HPDE6-E6E7 (cell line): ENCODE measurements around the gene GMEB1.

Source experiments
- DNase-seq: peaks from one replicate; pipeline ENCODE4 v3.0.0; 2011; ENCODE audit warnings: missing footprints; ENCODE audit errors: extremely low spot score

The GMEB1 gene

DNA sequence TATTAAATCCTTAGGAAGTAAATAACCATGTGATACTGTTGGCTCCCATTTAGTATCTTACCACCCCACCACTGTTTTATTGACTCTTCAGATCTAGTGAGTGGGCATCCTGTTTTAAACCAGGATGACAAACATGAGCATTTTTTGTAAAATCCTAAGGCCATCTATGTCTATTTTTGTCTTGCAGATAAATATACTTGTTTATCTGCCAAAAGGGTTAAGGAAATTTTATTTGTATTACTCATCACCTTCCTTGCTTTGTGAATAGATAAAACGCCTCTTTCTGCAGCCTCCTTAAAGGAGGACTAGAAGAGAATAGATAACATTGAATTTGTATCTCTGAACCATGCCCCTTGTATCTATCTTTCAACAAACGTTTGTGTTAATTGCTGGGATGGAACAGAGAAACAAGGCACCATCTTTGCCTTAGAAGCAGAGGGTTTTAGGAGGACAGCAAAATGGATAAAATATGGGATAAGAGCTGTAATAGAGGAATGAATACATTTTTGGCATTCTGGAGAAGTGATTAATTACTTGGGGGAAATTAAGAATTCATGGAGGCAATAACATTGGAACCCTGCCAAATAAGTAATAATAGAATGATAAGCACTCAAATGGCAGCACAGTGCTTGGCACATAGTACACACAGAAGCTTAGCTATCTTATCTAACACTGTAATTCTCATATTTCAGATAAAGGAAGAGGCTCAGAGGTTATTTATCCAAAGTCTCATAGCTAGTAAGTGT is 82.9 kb downstream of the GMEB1 start:
- no peak for DNase-seq

DNA sequence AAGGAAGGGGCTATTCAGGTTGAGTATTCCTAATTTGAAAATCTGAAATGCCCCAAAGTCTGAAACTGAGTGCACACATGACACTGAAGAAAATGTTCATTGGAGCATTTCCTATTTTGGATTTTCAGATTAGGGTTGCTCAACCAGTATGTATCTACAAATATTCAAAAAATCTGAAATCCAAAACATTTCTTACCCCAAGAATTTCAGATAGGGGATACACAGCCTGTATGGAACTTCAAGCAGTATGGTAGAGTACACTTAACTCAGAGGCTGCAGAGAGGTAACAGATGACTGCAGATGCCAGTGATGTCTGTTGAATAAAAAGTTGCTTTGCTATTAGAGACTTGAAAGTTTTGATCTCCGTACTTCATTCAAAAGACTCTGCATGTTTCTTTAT is 87.1 kb downstream of the GMEB1 start:
- DNase-seq = no peak

DNA sequence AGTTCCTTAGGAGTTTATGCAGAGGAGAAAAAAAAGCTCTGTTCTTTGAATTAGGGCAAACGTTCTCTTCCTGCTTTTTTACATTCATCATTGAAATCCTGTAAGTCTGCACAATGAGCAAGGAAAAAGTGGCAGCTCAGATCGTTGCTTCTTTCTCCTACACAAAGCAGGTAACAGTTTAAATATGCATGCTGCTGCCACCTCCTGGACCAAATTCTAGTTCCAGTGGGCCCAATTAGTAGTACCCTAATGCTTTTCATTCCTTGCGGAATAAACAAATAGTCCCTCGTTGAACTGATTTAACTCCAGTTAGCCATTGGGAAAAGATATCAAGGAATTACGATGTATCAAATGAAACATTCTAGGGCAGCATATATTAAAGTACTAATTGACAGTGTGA is 88.3 kb downstream of the GMEB1 start:
- no peak for DNase-seq

DNA sequence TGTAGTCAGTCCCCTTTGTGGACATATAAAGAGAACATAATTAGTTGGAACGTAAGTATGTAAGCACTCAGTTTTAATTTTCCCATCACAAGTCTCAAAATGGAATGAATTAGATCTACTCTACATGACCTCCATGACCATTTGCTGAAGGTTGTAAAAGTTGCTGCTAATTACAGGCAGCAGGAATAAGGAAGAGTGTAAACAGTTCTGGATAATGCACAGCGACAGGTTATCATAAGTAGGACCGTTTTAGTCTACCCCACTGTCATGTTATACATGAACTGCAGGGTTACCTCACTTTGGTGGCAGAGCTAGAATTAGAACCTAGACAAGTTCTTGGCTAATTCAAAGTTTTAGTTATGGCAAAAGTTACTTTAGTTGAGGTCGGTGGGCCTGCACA is 89.8 kb downstream of the GMEB1 start:
- no peak for DNase-seq

DNA sequence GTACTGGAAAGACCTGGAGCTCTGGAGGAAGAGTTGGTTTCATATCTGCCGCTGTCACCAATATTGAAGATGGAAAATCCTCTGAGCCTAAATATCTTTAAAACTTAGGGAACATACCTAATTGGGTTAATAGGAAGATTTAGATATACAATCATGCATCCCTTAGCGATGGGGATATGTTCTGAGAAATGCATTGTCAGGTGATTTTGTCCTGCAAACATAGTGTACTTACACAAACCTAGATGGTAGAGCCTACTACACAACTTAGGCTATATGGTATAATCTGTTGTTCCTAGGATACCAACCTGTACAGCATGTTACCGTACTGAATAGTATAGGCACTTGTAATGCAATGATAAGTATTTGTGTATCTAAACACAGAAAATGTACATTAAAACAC is 90.7 kb downstream of the GMEB1 start:
- no peak for DNase-seq

DNA sequence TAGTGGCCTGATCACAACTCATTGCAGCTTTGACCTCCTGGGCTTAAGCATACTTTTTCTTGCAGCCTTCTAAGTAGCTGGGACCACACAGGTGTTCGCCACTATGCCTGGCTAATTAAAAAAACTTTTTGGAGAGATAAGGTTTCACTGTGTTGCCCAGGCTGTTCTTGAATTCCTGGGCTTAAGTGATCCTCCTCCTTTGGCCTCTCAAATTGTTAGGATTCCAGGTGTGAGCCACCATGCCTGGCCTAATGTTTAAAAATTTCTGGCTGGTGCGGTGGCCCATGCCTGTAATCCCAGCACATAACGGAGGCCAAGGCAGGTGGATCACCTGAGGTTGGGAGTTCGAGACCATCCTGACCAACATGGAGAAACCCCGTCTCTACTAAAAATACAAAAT is 92.6 kb downstream of the GMEB1 start:
- DNase-seq = no peak

DNA sequence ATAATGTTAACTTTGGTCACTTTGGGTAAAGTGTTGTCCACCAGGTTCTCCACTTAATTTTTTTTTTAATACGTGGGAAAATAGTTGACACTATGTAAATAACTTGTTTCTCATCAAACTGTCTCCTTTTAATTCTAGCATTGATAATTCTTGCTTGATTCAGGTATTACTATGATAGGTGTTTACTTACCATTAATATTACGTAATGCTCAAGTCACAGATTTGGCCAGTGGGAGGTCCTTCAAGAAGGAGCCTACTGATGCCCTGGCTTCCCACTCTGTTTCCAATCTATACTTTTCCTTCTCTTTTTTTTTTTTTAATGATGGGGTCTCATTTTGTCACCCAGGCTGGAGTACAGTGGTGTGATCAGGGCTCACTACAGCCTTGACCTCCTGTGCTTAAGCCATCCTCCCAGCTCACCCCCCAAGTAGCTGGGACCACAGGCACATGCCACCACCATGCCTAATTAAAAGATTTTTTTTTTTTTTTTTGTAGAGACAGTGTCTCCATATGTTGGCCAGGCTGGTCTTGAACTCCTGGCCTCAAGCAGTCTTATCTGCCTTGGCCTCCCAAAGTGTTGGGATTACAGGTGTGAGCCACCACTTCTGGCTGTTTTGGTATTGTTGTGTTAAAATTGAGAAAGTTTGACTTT is 98.1 kb downstream of the GMEB1 start:
- DNase-seq = no peak
